ENCODE measurements around the gene PPRC1.
A peak's percentile ranks its signal among the peaks of the same experiment; 100 is the strongest.

PPRC1 gene

GRCh38 chr10:102119417-102120141 lies 13.3 kb upstream of the PPRC1 start:
- DNase-seq (ENCODE audit: low spot score), result peak; percentile 68

- DNase-seq (ENCODE audit: low spot score), result peak; percentile 68
Measured at GRCh38 chr10:102120142-102120990, 12.5 kb upstream of the PPRC1 start, which contains the start of gene LDB1. TSS of gene LDB1 (minus strand) at chr10:102120368. CDS start at chr10:102120110, 258 bp downstream.

- no peak for DNase-seq (ENCODE audit: low spot score)
Measured at GRCh38 chr10:102120991-102121738, 11.7 kb upstream of the PPRC1 start.

GRCh38 chr10:102121739-102122372 lies 11.0 kb upstream of the PPRC1 start:
- no peak for DNase-seq (ENCODE audit: low spot score)

- no peak for DNase-seq (ENCODE audit: low spot score)
Measured at GRCh38 chr10:102122450-102122849, 10.4 kb upstream of the PPRC1 start.

- DNase-seq (ENCODE audit: low spot score), result no peak
Measured at GRCh38 chr10:102123223-102123622, 9.6 kb upstream of the PPRC1 start.

- no peak for DNase-seq (ENCODE audit: low spot score)
Measured at GRCh38 chr10:102131286-102132170, 1.3 kb upstream of the PPRC1 start.

- DNase-seq (ENCODE audit: low spot score), result no peak
Measured at GRCh38 chr10:102132193-102132562, 662 bp upstream of the PPRC1 start.

GRCh38 chr10:102133373-102134195 lies 744 bp downstream of the PPRC1 start:
- peak; percentile 70 for DNase-seq (ENCODE audit: low spot score)

- DNase-seq (ENCODE audit: low spot score), result no peak
Measured at GRCh38 chr10:102134416-102134815, 1.6 kb downstream of the PPRC1 start.

GRCh38 chr10:102135956-102136526 lies 3.2 kb downstream of the PPRC1 start:
- no peak for DNase-seq (ENCODE audit: low spot score)

GRCh38 chr10:102139281-102140110 lies 6.7 kb downstream of the PPRC1 start:
- no peak for DNase-seq (ENCODE audit: low spot score)

- no peak for DNase-seq (ENCODE audit: low spot score)
Measured at GRCh38 chr10:102140218-102140617, 7.4 kb downstream of the PPRC1 start.

- DNase-seq (ENCODE audit: low spot score), result no peak
Measured at GRCh38 chr10:102140913-102141540, 8.2 kb downstream of the PPRC1 start.

- no peak for DNase-seq (ENCODE audit: low spot score)
Measured at GRCh38 chr10:102141583-102142107, 8.8 kb downstream of the PPRC1 start.

- no peak for DNase-seq (ENCODE audit: low spot score)
Measured at GRCh38 chr10:102146971-102147428, 14.2 kb downstream of the PPRC1 start.

GRCh38 chr10:102147561-102147960 lies 14.7 kb downstream of the PPRC1 start:
- no peak for DNase-seq (ENCODE audit: low spot score)

GRCh38 chr10:102148275-102148674 lies 15.4 kb downstream of the PPRC1 start:
- DNase-seq (ENCODE audit: low spot score), result no peak

All from activated CD4-positive, alpha-beta T cell treated with anti-CD3 and anti-CD28 coated beads, Interleukin-2, Interleukin-4, amounts not matched to agents 100 ng/mL and 50 ng/mL, durations not matched to agents 16 hours and 8 hours (primary cell).